HG03159 (cell line): ENCODE data around the gene PACS1.
A peak's percentile ranks its signal among the peaks of the same experiment; 100 is the strongest.
"Not testable (repeated sequence)": the region's sequence is repeated elsewhere in the genome, so short reads cannot be mapped to it uniquely, and the experiment has no call there.

Source experiments
- ATAC-seq: cut with Tn5 transposase; IDR thresholded peaks from one replicate; pipeline ENCODE4 v1.9.1; 2021; ENCODE audit warnings: mild to moderate bottlenecking, moderate library complexity; ENCODE audit not compliant: unreplicated experiment

PACS1 gene

DNA sequence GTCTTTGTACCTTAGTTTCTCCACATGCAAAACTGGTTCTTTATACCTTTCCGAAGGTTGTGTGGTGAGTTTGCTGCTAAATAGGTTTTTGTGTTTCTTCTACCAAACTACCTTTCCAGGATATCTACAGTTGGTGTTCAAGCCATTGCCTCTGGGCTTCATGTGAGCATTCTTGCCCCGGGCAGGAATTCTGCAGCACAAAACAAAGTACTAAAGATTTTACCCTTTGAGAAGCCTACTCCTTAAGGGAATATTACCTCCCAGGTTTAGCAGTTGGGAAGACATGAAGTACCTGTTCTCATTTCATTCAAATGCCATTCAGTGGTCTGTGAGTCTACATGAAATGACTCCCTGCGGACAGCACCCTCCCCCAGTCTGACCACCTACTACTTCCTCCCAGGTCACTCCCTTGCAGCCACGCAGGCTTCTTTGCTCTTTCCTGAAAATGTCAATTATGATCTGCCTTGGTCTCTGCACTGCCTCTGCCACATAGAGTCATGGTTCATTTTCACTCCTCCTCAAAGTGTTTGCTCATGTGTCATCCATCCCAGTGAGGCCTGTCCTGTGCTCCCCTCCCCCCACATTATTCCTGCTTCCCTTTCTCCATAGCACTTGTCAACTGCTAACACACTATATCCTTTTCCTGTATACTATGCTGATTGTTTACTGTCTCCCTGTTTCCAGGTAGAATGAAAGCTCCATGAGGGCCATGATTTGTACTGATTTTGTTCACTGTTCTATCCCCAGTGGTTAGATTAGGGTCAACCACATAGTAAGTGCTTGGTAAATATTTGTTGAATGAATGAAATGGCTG lies 36.9 kb downstream of the PACS1 start:
- no peak for ATAC-seq

DNA sequence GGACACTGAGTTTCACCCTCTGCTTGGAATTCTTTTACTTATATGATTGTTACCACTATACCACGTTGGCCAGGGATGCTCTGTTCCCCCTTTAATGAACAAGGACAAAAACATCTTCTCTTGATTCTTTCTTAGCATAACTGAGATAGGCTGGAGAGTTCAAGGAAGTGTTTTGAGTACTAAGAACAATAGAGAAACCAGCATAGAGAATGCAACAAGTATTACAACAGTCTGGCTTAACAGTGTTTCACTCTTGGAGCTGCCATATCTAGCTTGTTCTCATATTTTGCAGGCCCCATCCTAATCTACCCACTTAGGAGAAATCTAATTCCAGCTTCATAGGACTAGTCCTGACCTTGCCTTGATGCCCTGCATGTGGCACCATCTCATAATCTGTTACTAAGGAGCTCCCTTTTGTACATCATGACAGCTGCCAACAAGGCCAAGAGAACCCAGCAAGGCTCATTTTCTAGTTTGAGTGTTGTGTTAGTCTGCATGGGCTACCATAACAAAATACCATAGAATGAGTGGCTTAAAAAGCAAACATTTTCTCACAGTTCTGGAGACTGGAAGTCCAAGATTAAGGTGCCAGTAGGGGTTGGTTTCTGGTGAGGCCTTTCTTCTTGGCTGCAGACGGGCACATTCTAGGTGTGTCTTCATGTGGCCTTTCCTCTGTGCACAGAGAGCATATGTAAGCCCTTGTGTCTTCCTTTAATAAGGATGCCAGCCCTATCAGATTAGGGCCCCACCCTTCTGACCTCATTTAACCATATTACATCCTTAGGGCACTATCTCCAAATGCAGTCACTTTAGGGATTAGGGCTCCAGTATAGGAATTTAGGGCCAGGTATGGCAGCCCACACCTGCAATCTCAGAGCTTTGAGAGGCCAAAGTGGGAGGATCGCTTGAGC lies 37.8 kb downstream of the PACS1 start:
- no peak for ATAC-seq

DNA sequence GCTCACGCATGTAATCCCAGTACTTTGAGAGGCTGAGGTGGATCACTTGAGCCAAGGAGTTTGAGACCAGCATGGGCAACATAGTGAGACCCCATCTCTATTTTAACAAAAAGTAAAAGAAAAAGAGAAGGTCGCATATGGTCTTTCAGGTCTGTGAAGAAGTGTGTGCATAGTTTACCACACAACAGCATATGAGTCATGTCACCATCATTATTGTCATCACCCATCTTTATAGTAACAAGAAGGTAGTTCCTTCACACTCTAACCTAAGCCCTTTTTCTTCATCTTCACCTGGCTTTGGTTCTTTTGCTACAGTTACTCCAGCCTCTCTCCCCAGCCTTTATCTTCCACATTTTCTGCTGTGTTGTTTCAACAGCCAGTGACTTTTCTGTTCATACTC lies 39.2 kb downstream of the PACS1 start:
- ATAC-seq = no peak

GRCh38 chr11:66111158-66111557 lies 41.1 kb downstream of the PACS1 start:
- ATAC-seq = no peak

GRCh38 chr11:66112041-66112491 lies 42.0 kb downstream of the PACS1 start:
- ATAC-seq = no peak

- no peak for ATAC-seq
Observed at GRCh38 chr11:66112601-66113499, 42.8 kb downstream of the PACS1 start.

DNA sequence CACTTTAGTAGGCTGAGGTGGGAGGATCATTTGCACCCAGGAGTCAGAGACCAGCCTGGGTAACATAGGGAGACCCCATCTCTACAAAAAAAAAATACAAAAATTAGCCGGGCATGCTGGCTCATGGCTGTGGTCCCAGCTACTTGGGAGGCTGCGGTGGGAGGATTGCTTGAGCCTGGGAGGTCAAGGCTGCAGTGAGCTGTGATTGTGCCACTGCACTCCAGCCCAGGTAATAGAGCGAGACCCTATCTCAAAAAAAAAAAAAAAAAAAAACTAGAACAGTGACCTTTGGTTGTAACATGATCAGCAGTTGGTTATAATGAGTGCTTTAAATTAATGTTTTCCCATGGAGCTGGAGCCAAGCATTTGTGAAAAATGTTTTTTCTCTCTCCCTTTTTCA lies 44.9 kb downstream of the PACS1 start:
- not testable (repeated sequence) for ATAC-seq

GRCh38 chr11:66115638-66116301 lies 45.7 kb downstream of the PACS1 start:
- ATAC-seq = peak; percentile 59

DNA sequence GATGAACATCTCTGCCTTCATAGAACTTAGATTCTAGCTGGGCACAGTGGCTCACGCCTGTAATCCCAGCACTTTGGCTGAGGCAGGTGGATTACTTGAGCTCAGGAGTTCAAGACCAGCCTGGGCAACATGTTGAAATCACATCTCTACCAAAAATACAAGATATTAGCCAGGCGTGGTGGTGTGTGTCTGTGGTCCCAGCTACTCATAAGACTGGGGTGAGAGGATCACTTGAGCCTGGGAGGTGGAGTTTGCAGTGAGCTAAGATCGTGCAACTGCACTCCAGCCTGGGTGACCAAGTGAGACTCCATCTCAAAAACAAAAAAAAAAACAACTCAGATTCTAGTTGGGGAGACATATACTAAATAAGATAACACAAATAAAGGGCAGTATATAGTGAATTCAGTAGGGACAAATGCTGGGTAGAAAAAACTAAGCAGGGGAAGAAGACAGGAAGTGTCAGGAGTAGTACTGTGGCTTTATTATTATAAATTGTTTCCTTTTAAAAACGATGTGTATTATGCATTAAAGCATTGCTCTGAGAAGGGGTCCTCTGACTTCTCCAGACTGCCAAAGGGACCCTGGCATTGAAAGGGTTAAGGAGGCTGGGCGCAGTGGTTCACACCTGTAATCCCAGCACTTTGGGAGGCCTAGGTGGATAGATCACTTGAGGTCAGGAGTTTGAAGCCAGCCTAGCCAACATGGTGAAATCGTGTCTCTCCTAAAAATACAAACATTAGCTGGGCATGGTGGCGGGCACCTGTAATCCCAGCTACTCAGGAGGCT lies 46.7 kb downstream of the PACS1 start:
- no peak for ATAC-seq

DNA sequence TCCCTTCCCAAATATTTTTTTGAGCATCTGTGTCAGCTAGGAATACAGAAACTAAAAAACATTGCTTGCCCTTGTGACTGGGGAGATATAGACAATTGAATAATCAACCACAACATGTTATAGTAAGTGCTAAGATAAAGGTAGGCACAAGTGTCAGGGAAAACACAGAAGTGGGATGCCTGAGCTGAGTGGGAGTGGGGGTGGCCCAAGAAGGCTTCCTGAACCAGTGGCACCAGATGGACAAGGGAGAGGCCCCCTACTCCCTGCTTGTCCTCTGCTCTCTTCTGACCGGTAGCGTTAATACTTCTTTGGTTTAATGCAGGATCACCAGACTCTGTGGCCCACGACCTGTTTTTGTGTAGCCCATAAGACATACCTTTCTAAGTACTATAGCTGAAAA lies 48.8 kb downstream of the PACS1 start:
- ATAC-seq = no peak

GRCh38 chr11:66119348-66120133 lies 49.5 kb downstream of the PACS1 start:
- ATAC-seq = no peak

GRCh38 chr11:66121466-66121865 lies 51.4 kb downstream of the PACS1 start:
- ATAC-seq = no peak

DNA sequence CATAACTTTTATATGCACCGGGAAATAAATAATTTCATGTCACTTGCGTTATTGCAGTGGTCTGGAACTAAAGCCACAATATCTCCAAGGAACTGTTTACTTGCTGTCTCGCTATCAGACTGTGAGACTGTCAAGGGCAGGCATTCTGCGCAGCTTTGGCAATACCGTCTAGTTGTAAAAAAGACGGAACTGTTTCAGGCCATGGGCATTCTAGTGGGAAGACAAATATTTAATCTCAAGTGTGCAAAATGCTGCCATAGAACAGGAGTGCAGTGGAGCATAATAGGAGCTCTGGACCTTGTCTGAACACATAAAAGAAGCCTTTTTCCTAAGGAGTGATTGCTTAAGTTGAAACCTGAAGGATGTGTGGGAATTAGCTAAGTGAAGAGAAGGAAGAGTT lies 53.8 kb downstream of the PACS1 start:
- no peak for ATAC-seq

GRCh38 chr11:66124564-66124963 lies 54.5 kb downstream of the PACS1 start:
- ATAC-seq = no peak

DNA sequence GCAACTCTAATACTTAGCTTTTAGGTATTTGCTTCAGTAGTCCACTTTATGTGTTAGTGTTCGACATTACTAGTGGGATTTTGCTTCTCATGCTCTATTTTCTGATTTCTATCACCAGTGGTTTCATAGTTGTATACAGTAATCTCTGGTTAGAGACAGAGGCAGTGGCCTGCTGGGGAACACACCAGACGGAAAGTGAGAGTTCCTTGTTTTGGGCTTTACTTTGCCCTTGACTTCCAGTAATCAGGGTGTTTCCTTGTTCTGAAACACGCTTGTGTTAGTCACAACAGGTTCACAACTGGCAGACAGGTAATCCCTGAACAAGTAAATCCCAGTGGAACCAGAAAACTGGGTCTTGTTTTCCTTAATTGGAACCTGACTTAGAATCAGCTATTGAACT lies 56.0 kb downstream of the PACS1 start:
- ATAC-seq = no peak

- no peak for ATAC-seq
Observed at GRCh38 chr11:66126808-66127555, 56.9 kb downstream of the PACS1 start.

DNA sequence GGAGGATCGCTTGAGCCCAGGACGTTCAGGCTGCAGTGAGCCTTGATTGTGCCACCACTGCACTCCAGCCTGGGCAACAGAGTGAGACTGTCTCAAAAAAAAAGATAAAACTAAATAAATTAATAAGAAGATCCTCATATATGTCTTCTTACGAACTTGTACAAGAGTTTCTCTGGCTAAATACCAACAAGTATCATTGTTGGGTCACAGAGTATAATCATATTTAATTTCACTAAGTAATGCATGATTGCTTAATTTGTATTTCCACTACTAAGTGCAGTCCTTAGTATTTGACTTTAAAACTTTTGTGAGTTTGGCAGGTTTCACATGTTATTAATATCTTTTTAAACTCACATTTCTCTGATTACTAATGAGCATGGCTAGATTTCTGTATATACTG lies 60.9 kb downstream of the PACS1 start:
- ATAC-seq = no peak
